ENCODE data around the gene GRID1. TPM values are rescaled to one million over a fixed set of nuclear protein-coding genes. Genes with fewer than 3 reads are reported as not detected.
"Not testable (repeated sequence)": the region's sequence is repeated elsewhere in the genome, so short reads cannot be mapped to it uniquely, and the experiment has no call there.

GRID1 gene
- polyA plus RNA-seq, 1 of the 3 experiments (the other 2 are of a cell fraction) = 0.13 TPM

GRCh38 chr10:85713885-85714284 is 652.7 kb downstream of the GRID1 start:
- no peak overlapping the region for H2AFZ ChIP-seq (ENCODE audit: low read depth)
- H3K79me2 ChIP-seq (ENCODE audit: insufficient read depth) = no peaks in the 10 kb centered on the region
- no peak overlapping the region for H3K4me3 ChIP-seq (ENCODE audit: low read depth in 2 of 2, low read length in 1 of 2)
- no peaks in the 10 kb centered on the region for H3F3A ChIP-seq (replicated peaks; ENCODE audit: insufficient read depth)
- no peak for DNase-seq
- no peak overlapping the region for H3K4me2 ChIP-seq
- H3K36me3 ChIP-seq (replicated peaks in 1 of 2; ENCODE audit: control insufficient read depth in 1 of 2, insufficient read depth in 2 of 2, low read length in 1 of 2) = no peaks in the 10 kb centered on the region
- POLR2A ChIA-PET = no interaction called here
- no peak overlapping the region for H3K27ac ChIP-seq (ENCODE audit: low read depth in 2 of 2, low read length in 1 of 2)
- WGBS (ENCODE audit: low lambda C conversion rate) = 34% methylated on average over 4 of the region's 4 CpGs
- H3K9me2 ChIP-seq = no peaks in the 10 kb centered on the region
- no peaks in the 10 kb centered on the region for H3K4me1 ChIP-seq (ENCODE audit: control insufficient read depth in 1 of 2, insufficient read depth in 2 of 2, low read depth in 1 of 2, low read length in 1 of 2)
- no peaks in the 10 kb centered on the region for H4K20me1 ChIP-seq (ENCODE audit: insufficient read depth)
- CTCF ChIA-PET = no interaction called here
- H3K9ac ChIP-seq = no peak overlapping the region
- no peaks in the 10 kb centered on the region for H3K27me3 ChIP-seq (ENCODE audit: insufficient read depth)
- H3K9me3 ChIP-seq = 0 out of 2 replicates have a peak, but pooled peaks cover 5% of the 10 kb centered on the region
- no peak for TF ChIP-seq MAX (IDR thresholded peaks at IDR 0.05; ENCODE audit: low read depth)
- TF ChIP-seq TAF1 (IDR thresholded peaks at IDR 0.05; ENCODE audit: borderline replicate concordance, low read depth, low read length) = no peak
- no peak for TF ChIP-seq TEAD4 (IDR thresholded peaks at IDR 0.05; ENCODE audit: borderline replicate concordance, insufficient read depth)
- no peak for TF ChIP-seq NFIC (IDR thresholded peaks at IDR 0.05; ENCODE audit: borderline replicate concordance)
- TF ChIP-seq FOXJ3 (CRISPR knock-in tag; IDR thresholded peaks at IDR 0.05) = no peak
- TF ChIP-seq SMC3 (IDR thresholded peaks at IDR 0.05; ENCODE audit: low read depth, low read length) = no peak
- no peak for TF ChIP-seq FOSL2 (IDR thresholded peaks at IDR 0.05; ENCODE audit: borderline replicate concordance, low read depth)
- TF ChIP-seq RXRA (IDR thresholded peaks at IDR 0.05; ENCODE audit: borderline replicate concordance, low read depth) = no peak

GRCh38 chr10:85702768-85703167 is 663.8 kb downstream of the GRID1 start:
- Histone ChIP-seq H4K20me1 (ENCODE audit: insufficient read depth) (no peaks in the 10 kb centered on the region), H3K27ac (ENCODE audit: low read depth in 2 of 2, low read length in 1 of 2) (no peak overlapping the region), H3K79me2 (ENCODE audit: insufficient read depth) (no peaks in the 10 kb centered on the region), H3K4me3 (ENCODE audit: low read depth in 2 of 2, low read length in 1 of 2) (no peak overlapping the region), H3K4me1 (ENCODE audit: control insufficient read depth in 1 of 2, insufficient read depth in 2 of 2, low read depth in 1 of 2, low read length in 1 of 2) (no peaks in the 10 kb centered on the region), H3K27me3 (ENCODE audit: insufficient read depth) (no peaks in the 10 kb centered on the region), H3K9me3 (no peaks in the 10 kb centered on the region), H3K9me2 (no peaks in the 10 kb centered on the region), H3K9ac (no peak overlapping the region), H3F3A (replicated peaks; ENCODE audit: insufficient read depth) (no peaks in the 10 kb centered on the region), H3K36me3 (replicated peaks in 1 of 2; ENCODE audit: control insufficient read depth in 1 of 2, insufficient read depth in 2 of 2, low read length in 1 of 2) (no peaks in the 10 kb centered on the region), H2AFZ (ENCODE audit: low read depth) (no peak overlapping the region), H3K4me2 (no peak overlapping the region)
- 20% methylated on average over 2 of the region's 2 CpGs for WGBS (ENCODE audit: low lambda C conversion rate)
- ChIA-PET CTCF (no interaction called here), POLR2A (no interaction called here)
- TF ChIP-seq MAX (IDR thresholded peaks at IDR 0.05; ENCODE audit: low read depth) (no peak), POLR2AphosphoS5 (IDR thresholded peaks at IDR 0.05; ENCODE audit: low read depth, low read length) (no peak), NRF1 (IDR thresholded peaks at IDR 0.05; ENCODE audit: low read depth, low read length) (no peak), CTCF (IDR thresholded peaks at IDR 0.05) (no peak), SMC3 (IDR thresholded peaks at IDR 0.05; ENCODE audit: low read depth, low read length) (no peak), RCOR1 (IDR thresholded peaks at IDR 0.05; ENCODE audit: low read length) (no peak), EP300 (IDR thresholded peaks at IDR 0.05; ENCODE audit: borderline replicate concordance in 1 of 2, low read depth in 1 of 2, low read length in 1 of 2) (no peak), SIN3A (IDR thresholded peaks at IDR 0.05; ENCODE audit: borderline replicate concordance, low read depth, low read length) (no peak), TCF12 (IDR thresholded peaks at IDR 0.05) (no peak), PBX3 (IDR thresholded peaks at IDR 0.05) (no peak), CHD2 (IDR thresholded peaks at IDR 0.05; ENCODE audit: low read length, partially characterized antibody) (no peak), ZBTB33 (IDR thresholded peaks at IDR 0.05; ENCODE audit: borderline replicate concordance, low read depth) (no peak)
- no peak for DNase-seq

GRCh38 chr10:85699066-85699465 is 667.5 kb downstream of the GRID1 start:
- H4K20me1 ChIP-seq (ENCODE audit: insufficient read depth); H3K27me3 ChIP-seq (ENCODE audit: insufficient read depth); H3K4me2 ChIP-seq; H3F3A ChIP-seq (replicated peaks; ENCODE audit: insufficient read depth); H2AFZ ChIP-seq (ENCODE audit: low read depth); H3K79me2 ChIP-seq (ENCODE audit: insufficient read depth); POLR2A ChIA-PET; H3K9me3 ChIP-seq; H3K9ac ChIP-seq; H3K4me1 ChIP-seq (ENCODE audit: control insufficient read depth in 1 of 2, insufficient read depth in 2 of 2, low read depth in 1 of 2, low read length in 1 of 2); H3K4me3 ChIP-seq (ENCODE audit: low read depth in 2 of 2, low read length in 1 of 2); H3K36me3 ChIP-seq (replicated peaks in 1 of 2; ENCODE audit: control insufficient read depth in 1 of 2, insufficient read depth in 2 of 2, low read length in 1 of 2); DNase-seq; CTCF ChIA-PET; H3K9me2 ChIP-seq; H3K27ac ChIP-seq (ENCODE audit: low read depth in 2 of 2, low read length in 1 of 2): not testable (repeated sequence)
- 34% methylated on average over 4 of the region's 4 CpGs for WGBS (ENCODE audit: low lambda C conversion rate)
